EL (cell line): Measurements from ENCODE around the gene USH2A.

Experiments
- DNase-seq: peaks from one replicate; pipeline ENCODE4 v3.0.0-alpha.2; 2016

USH2A gene

DNA sequence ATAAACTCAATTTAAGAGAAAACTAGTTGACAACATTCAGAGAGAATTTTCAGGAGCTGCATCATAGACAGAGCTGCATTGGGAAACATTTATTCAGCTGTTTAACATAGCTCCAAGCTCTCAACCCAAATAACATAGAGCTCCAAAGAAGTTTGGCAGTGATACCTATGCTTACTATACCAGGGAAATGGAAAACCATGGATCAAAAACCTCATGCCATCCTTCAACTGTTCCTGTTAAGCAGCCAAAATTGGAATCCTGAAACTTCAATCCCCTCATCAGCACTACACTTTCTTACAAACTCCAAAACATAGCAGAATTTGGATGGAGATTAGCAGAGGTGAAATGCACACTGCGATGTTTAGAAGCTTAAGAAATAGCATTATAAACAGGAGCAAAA is 164.4 kb downstream of the USH2A start:
- no peak for DNase-seq

DNA sequence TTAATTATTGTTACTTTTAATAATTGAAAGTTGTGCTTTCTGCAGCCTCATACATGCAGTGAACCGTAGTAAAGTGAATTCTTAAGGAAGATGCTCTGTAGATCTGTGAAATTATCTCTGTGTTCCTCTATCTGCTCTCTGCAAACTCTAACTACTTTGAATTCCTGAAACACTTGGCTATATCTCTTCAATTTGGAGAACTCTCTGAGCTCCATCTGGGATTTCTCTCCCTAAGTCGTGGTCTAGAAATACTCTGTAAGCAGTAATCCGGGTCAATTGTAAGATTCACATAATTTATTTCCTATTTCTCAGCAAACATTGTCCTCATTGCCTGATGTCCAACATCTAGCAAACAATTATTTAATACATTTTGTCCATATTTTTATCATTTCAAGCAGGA is 164.9 kb downstream of the USH2A start:
- DNase-seq: no peak

DNA sequence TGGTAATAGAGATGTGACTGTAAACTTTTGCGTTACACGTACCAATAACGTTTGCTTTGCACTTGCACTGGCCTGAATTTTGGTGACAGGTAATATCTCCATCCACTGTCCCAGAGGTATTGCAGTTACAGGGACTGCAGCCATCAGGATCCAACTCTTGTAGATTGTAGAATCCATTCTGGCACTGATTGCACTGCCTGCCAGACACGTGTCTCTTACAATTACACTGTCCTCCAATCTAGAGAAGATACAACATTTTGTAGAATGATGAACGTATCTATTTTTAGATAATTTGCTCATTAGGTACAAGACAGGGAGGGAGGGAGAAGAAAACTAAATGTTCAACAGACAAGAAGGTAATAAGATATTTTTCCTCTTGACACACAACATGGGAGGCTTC is 172.4 kb downstream of the USH2A start:
- DNase-seq: no peak

DNA sequence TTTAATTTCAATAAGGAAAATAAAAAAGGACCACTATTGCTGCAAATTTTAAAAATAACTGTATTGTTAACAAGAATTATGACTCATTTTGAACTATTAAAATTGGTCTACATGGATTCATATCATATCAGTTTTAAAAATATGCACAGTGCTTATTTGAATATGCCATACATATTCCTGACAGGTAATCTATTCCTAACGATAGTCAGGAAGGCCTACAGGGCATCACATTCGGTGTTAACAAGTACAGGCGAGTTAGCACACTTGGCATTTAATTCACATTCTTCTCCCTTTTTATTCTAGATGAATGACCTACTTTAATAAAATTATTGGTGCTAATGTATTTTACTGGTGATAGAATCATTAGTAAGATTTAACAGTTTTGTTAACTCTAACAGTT is 174.6 kb downstream of the USH2A start:
- DNase-seq: no peak

DNA sequence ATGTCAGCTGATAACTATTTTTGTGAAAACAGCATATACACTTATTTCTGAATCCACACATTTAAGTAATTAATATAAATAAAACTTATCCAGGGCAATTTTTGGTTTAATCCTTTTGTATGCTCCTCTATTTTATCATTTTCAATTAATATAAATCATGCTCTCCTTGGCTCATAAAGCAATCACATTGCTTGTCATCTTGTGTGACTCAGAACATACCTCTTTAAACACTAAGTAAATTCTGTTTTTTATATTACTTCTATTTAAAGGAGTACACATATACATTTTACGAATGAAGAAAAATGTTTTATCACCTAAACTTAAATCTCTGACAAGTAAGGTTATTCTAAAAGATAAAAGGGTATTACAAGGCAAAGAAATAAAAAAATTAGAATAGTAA is 175.3 kb downstream of the USH2A start:
- DNase-seq: no peak

DNA sequence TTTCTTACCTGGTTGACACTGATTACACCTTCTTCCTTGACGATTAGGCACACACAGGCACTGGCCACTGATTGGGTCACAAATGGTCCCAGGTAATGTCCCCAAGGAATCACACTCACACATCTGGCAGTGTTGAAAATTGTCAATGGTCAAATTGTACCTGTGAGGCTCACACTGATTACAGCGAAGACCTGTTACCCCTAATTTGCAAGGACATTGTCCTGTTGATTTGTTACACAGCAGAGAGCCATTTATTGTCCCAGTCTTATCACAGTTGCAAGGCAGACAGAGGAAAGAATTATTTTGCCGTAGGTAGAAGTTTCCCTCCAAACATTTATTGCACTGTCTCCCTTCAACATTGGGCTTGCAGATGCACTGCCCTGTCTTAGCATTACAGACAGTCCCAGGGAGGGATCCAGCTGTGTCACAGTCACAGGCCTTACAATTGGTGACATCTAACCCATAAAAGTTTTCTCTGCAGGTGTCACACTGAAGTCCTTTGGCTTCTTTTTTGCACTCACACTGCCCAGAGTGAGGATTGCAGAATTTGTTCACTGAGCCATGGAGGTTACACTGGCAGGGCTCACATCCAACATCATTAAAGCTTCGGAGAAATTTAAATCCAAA is 176.6 kb downstream of the USH2A start:
- no peak for DNase-seq

- no peak for DNase-seq
Observed at GRCh38 chr1:216238844-216239243, 184.4 kb downstream of the USH2A start.

- DNase-seq: no peak
Observed at GRCh38 chr1:216237927-216238542, 185.2 kb downstream of the USH2A start.

GRCh38 chr1:216224233-216224632 is 199.0 kb downstream of the USH2A start:
- DNase-seq: no peak

- no peak for DNase-seq
Observed at GRCh38 chr1:216223486-216223885, 199.8 kb downstream of the USH2A start.

GRCh38 chr1:216222288-216222687 is 201.0 kb downstream of the USH2A start:
- peak; percentile 45 for DNase-seq

- peak; percentile 83 for DNase-seq
Observed at GRCh38 chr1:216221260-216221700, 202.0 kb downstream of the USH2A start.

GRCh38 chr1:216216305-216216704 is 206.9 kb downstream of the USH2A start:
- peak; percentile 23 for DNase-seq

DNA sequence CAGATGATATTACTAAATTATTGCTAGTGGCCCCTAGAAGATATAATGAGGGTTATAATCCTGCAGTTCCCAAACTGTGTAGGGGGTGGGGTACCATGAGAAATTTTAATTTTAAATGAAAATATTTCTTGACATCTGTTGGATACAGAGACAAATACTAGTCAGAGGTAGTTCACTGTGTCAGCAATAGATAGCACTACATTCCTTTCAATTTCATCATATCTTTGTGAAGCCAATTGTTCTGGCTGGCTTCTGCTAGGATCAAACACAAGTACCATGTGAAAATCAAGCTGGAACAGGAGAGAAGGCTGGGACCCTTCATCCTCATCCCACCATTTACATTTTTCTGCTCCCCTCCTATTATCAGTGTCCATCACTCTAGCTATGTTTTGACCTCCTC is 208.1 kb downstream of the USH2A start:
- DNase-seq: peak; percentile 38

GRCh38 chr1:216212826-216213225 is 210.4 kb downstream of the USH2A start:
- DNase-seq: no peak

DNA sequence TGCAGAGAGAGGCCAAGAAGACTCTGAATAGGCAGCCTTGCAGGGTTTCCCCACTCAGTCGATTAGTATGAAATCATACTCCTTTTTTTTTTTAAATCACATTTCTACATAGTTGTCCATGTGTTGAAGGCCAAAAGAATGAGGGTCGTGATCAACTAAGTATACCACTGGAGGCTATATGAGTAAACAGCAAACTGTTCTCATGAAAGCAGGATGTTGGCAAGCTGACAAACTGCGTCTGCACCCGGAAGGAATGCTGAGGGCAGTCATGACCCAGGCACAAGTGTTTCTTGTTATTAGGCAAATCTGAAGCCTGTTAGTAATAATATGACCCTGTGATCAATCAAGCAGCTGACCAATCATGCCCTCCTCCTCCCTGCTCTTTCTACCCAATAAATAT is 213.2 kb downstream of the USH2A start:
- peak; percentile 81 for DNase-seq

DNA sequence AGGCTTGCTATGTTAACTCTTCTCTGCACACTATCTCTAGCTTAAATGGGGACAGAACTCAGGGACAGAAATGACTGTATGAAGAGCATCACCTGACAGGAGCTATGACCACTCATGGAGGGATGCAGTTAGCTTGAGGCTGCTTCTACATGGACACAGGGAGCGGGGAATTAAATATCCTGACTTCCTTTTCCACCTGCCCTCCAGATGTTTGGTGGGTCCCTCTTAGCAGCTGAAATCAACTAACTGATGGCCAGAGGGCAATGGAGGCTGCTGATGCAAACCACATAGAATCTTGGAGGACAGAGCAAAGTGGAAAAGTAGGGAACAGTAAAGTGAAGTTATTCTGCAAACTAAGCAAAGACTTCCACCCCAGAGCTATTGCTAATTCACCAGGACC is 214.1 kb downstream of the USH2A start:
- DNase-seq: no peak

DNA sequence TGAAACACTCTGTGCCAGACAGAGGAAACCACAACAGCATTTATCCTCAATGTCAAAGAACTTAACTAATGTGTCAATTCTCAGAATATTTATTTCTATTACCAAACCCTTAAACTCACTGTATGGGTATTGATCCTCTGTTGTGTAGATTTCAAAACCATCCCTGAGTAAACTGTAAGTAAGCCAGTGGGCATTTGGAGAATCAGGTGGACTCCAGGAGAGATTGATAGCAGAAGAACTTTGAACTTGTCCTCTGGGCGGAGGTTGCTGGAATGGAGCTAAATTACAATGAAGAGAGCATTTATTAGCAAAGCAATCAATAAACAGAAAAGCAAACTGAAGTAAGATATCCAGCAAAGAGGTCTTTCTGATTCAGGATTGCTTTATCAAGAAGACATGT is 216.1 kb downstream of the USH2A start:
- DNase-seq: no peak

- DNase-seq: no peak
Observed at GRCh38 chr1:216205176-216205575, 218.1 kb downstream of the USH2A start.

DNA sequence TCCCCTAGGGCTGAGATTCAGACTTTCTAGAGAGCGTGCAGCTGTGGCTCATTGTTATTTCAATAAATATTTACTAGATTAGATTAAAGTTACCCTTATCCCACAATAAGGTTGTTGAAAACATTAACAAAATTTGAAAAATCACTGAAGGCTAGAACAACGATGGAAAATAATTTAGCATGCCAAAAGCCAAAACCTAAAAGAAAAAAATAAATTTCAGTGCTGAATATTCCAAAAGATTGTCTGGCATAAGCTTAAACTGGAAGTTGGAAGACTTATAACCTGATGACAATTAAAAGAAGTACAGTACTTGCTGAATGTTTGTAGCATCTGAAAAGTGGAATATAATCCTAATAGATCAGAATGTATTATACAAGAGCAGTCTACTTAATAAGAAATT is 221.3 kb downstream of the USH2A start:
- DNase-seq: no peak

GRCh38 chr1:216200941-216201340 is 222.3 kb downstream of the USH2A start:
- DNase-seq: no peak

DNA sequence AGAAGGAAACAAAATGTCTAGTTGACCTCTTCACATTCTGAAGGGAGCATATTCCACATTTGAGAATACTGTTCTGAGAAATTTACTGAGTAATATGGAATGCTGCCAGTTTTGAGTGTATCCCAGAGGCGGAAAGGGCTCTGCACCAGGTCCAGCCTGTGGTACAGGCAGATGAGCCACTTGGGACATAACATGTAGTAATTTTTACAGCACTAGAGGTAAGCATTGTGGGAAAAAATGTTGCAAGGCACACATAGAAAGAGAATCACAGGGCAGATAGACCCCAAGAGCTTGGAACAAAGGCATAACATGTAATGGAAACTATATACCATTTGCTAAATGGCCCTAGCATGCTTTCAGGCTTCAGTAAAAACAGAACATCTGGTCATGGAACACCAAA is 228.5 kb downstream of the USH2A start:
- peak; percentile 9 for DNase-seq

GRCh38 chr1:216193839-216194443 is 229.3 kb downstream of the USH2A start:
- DNase-seq: no peak

- DNase-seq: no peak
Observed at GRCh38 chr1:216190438-216190837, 232.8 kb downstream of the USH2A start.

DNA sequence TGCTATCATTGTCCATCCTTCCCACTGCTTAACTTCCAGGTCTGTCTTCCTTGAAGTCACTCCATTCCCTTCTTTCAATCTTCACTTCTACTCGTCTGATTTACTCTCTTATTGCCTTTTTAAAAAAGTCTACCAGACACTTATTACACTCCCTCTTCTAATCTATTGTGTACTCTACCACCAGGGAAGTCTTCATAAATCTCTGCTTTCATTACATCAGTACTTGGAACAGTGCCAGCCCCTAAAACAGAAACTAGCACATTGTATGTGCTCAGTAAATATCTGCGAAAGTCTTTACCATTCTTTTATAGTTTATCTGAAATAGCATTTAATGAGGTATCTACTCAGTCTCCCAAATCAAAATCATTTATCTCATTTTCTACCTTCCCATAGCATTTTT is 236.4 kb downstream of the USH2A start:
- peak; percentile 25 for DNase-seq
